ENCODE data around the gene JAM3. TPM values are rescaled to one million over a fixed set of nuclear protein-coding genes. Genes with fewer than 3 reads are reported as not detected.

The JAM3 gene
- polyA plus RNA-seq, 1 donor from 2014 or later: 46.1 TPM

- Histone ChIP-seq H3K4me2 (ENCODE audit: low read length) (no peak overlapping the region), H4K20me1 (ENCODE audit: insufficient read depth) (no peaks in the 10 kb centered on the region), H3K9me3 (ENCODE audit: low read length) (no peaks in the 10 kb centered on the region), H3K36me3 (ENCODE audit: insufficient read depth, low read length) (no peaks in the 10 kb centered on the region), H2AFZ (ENCODE audit: low read depth, low read length) (peak overlapping the region; percentile 49), H3K27ac (ENCODE audit: low read length) (peak overlapping the region; percentile 74), H3F3A (ENCODE audit: insufficient read depth, low read length, poor library complexity, severe bottlenecking) (no peaks in the 10 kb centered on the region), H3K79me2 (replicated peaks; ENCODE audit: insufficient read depth, low read length) (no peaks in the 10 kb centered on the region), H3K27me3 (ENCODE audit: insufficient read depth, low read depth, low read length) (no peaks in the 10 kb centered on the region), H3K9ac (ENCODE audit: low read length) (peak overlapping the region; percentile 59), H3K4me3 (ENCODE audit: low read length) (peak overlapping the region; percentile 54), H3K9me2 (ENCODE audit: insufficient read depth, low read length) (no peaks in the 10 kb centered on the region)
- no peak for TF ChIP-seq MXI1 (conservative IDR thresholded peaks at IDR 0.05; ENCODE audit: poor library complexity, severe bottlenecking)
- TF ChIP-seq EP300 (conservative IDR thresholded peaks at IDR 0.05; ENCODE audit: poor library complexity, severe bottlenecking): no peak
- TF ChIP-seq, protein P1, sequence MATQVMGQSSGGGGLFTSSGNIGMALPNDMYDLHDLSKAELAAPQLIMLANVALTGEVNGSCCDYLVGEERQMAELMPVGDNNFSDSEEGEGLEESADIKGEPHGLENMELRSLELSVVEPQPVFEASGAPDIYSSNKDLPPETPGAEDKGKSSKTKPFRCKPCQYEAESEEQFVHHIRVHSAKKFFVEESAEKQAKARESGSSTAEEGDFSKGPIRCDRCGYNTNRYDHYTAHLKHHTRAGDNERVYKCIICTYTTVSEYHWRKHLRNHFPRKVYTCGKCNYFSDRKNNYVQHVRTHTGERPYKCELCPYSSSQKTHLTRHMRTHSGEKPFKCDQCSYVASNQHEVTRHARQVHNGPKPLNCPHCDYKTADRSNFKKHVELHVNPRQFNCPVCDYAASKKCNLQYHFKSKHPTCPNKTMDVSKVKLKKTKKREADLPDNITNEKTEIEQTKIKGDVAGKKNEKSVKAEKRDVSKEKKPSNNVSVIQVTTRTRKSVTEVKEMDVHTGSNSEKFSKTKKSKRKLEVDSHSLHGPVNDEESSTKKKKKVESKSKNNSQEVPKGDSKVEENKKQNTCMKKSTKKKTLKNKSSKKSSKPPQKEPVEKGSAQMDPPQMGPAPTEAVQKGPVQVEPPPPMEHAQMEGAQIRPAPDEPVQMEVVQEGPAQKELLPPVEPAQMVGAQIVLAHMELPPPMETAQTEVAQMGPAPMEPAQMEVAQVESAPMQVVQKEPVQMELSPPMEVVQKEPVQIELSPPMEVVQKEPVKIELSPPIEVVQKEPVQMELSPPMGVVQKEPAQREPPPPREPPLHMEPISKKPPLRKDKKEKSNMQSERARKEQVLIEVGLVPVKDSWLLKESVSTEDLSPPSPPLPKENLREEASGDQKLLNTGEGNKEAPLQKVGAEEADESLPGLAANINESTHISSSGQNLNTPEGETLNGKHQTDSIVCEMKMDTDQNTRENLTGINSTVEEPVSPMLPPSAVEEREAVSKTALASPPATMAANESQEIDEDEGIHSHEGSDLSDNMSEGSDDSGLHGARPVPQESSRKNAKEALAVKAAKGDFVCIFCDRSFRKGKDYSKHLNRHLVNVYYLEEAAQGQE (IDR thresholded peaks at IDR 0.05; ENCODE audit: borderline replicate concordance): peak; percentile 10
- TF ChIP-seq TAF1 (IDR thresholded peaks at IDR 0.05; ENCODE audit: low read depth): no peak
- no peak for TF ChIP-seq RAD21 (conservative IDR thresholded peaks at IDR 0.05)
- TF ChIP-seq, protein P2, sequence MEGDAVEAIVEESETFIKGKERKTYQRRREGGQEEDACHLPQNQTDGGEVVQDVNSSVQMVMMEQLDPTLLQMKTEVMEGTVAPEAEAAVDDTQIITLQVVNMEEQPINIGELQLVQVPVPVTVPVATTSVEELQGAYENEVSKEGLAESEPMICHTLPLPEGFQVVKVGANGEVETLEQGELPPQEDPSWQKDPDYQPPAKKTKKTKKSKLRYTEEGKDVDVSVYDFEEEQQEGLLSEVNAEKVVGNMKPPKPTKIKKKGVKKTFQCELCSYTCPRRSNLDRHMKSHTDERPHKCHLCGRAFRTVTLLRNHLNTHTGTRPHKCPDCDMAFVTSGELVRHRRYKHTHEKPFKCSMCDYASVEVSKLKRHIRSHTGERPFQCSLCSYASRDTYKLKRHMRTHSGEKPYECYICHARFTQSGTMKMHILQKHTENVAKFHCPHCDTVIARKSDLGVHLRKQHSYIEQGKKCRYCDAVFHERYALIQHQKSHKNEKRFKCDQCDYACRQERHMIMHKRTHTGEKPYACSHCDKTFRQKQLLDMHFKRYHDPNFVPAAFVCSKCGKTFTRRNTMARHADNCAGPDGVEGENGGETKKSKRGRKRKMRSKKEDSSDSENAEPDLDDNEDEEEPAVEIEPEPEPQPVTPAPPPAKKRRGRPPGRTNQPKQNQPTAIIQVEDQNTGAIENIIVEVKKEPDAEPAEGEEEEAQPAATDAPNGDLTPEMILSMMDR (IDR thresholded peaks at IDR 0.05; ENCODE audit: poor library complexity, severe bottlenecking): no peak
- no peak for TF ChIP-seq SMC3 (conservative IDR thresholded peaks at IDR 0.05; ENCODE audit: poor library complexity)
- no peak for TF ChIP-seq EZH2 (IDR thresholded peaks at IDR 0.05; ENCODE audit: borderline replicate concordance, insufficient read depth, low read length, poor library complexity, severe bottlenecking)
These were observed 36.3 kb upstream of the JAM3 start for GRCh38 chr11:134032501-134033091.

DNA sequence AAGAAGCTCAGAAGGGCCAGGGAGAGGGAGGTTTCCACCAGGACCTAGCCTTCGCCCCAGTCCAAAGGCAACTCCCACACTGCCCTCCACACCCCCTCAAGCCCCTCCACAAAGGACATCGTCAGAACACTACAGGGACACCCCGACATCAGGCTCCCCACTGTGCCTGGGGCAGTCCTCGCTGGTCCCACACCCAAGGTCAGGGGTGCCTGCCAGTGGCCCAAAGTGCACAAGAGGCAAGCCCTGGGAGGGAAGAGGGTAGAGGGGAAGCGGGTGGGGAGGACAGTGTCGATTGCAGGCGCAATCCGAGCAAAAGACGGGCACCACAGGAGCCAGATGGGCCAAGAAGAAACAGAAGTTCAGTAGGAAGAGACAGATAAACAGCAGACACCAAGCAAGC, 35.6 kb upstream of the JAM3 start:
- Histone ChIP-seq H3K27me3 (ENCODE audit: insufficient read depth, low read depth, low read length) (no peaks in the 10 kb centered on the region), H3K9me2 (ENCODE audit: insufficient read depth, low read length) (no peaks in the 10 kb centered on the region), H3K9ac (ENCODE audit: low read length) (peak overlapping the region; percentile 59), H3F3A (ENCODE audit: insufficient read depth, low read length, poor library complexity, severe bottlenecking) (no peaks in the 10 kb centered on the region), H4K20me1 (ENCODE audit: insufficient read depth) (no peaks in the 10 kb centered on the region), H3K9me3 (ENCODE audit: low read length) (no peaks in the 10 kb centered on the region), H3K79me2 (replicated peaks; ENCODE audit: insufficient read depth, low read length) (no peaks in the 10 kb centered on the region), H3K36me3 (ENCODE audit: insufficient read depth, low read length) (no peaks in the 10 kb centered on the region), H3K4me3 (ENCODE audit: low read length) (peak overlapping the region; percentile 54), H3K27ac (ENCODE audit: low read length) (peak overlapping the region; percentile 68), H2AFZ (ENCODE audit: low read depth, low read length) (no peak overlapping the region), H3K4me2 (ENCODE audit: low read length) (peak overlapping the region; percentile 43)
- TF ChIP-seq MXI1 (conservative IDR thresholded peaks at IDR 0.05; ENCODE audit: poor library complexity, severe bottlenecking): no peak
- no peak for TF ChIP-seq EZH2 (IDR thresholded peaks at IDR 0.05; ENCODE audit: borderline replicate concordance, insufficient read depth, low read length, poor library complexity, severe bottlenecking)
- TF ChIP-seq, protein P2 (IDR thresholded peaks at IDR 0.05; ENCODE audit: poor library complexity, severe bottlenecking): no peak
- no peak for TF ChIP-seq RAD21 (conservative IDR thresholded peaks at IDR 0.05)
- no peak for TF ChIP-seq EP300 (conservative IDR thresholded peaks at IDR 0.05; ENCODE audit: poor library complexity, severe bottlenecking)
- TF ChIP-seq, protein P1 (IDR thresholded peaks at IDR 0.05; ENCODE audit: borderline replicate concordance): no peak
